Astrocyte of the spinal cord (primary cell): ENCODE results near the gene SMARCA2.

Experiments
- DNase-seq: peaks from one replicate; pipeline ENCODE4 v3.0.0; 2011; ENCODE audit warnings: low read depth, low spot score
- H3K4me3 ChIP-seq: 2 replicates; pipeline ENCODE4 v1.5.1; 2011; ENCODE audit warnings: low read depth, mild to moderate bottlenecking, low read length, moderate library complexity
- CTCF ChIP-seq: IDR thresholded peaks from 2 replicates; pipeline ENCODE4 v1.5.1; 2012; ENCODE audit warnings: low read depth, mild to moderate bottlenecking, low read length, inconsistent platforms
- in situ Hi-C: cut with HindIII; loops from 2 replicates; pipeline ENCODE4 v1.10.0; 2017; ENCODE audit warnings: low sequenced_read_pairs

The SMARCA2 gene

GRCh38 chr9:1978941-1979340 lies 36.2 kb upstream of the SMARCA2 start:
- H3K4me3 ChIP-seq = no peak overlapping the region
- in situ Hi-C loops = no loop called here
- no peak for DNase-seq
- TF ChIP-seq CTCF = no peak

- TF ChIP-seq CTCF = no peak
- in situ Hi-C loops = no loop called here
Measured at GRCh38 chr9:1979741-1980367, 35.3 kb upstream of the SMARCA2 start.

GRCh38 chr9:1980387-1980786 lies 34.8 kb upstream of the SMARCA2 start:
- in situ Hi-C loops = no loop called here
- DNase-seq = no peak
- TF ChIP-seq CTCF = no peak
- no peak overlapping the region for H3K4me3 ChIP-seq

More at GRCh38 chr9:1979741-1980367, 35.3 kb upstream of the SMARCA2 start:
- peak; percentile 73 for DNase-seq
- H3K4me3 ChIP-seq = no peak overlapping the region

- H3K4me3 ChIP-seq = no peak overlapping the region
- in situ Hi-C loops = no loop called here
- TF ChIP-seq CTCF = no peak
- DNase-seq = no peak
Measured at GRCh38 chr9:1982074-1982473, 33.1 kb upstream of the SMARCA2 start.

GRCh38 chr9:1986341-1986740 lies 28.8 kb upstream of the SMARCA2 start:
- TF ChIP-seq CTCF = no peak
- DNase-seq = no peak
- H3K4me3 ChIP-seq = no peak overlapping the region
- in situ Hi-C loops = no loop called here

GRCh38 chr9:1989500-1989899 lies 25.6 kb upstream of the SMARCA2 start:
- H3K4me3 ChIP-seq = no peak overlapping the region
- no peak for TF ChIP-seq CTCF
- in situ Hi-C loops = no loop called here
- no peak for DNase-seq

- in situ Hi-C loops = no loop called here
- H3K4me3 ChIP-seq = no peak overlapping the region
- DNase-seq = no peak
- no peak for TF ChIP-seq CTCF
Measured at GRCh38 chr9:1994180-1994579, 21.0 kb upstream of the SMARCA2 start.
